GM18505 (cell line): Measurements from ENCODE around the gene PPM1F.

ENCODE experiments used
- ATAC-seq: cut with Tn5 transposase; IDR thresholded peaks from one replicate; pipeline ENCODE4 v1.9.1; 2021; ENCODE audit not compliant: unreplicated experiment
- POLR2A ChIP-seq: IDR thresholded peaks from 4 replicates; pipeline ENCODE4 v1.6.1; 2011; ENCODE audit warnings: borderline replicate concordance; ENCODE audit not compliant: insufficient read depth, insufficient read length; ENCODE audit errors: extremely low read depth

The PPM1F gene

GRCh38 chr22:21985214-21985613 is 32.6 kb upstream of the PPM1F start:
- ATAC-seq: no peak
- no peak for TF ChIP-seq POLR2A

GRCh38 chr22:21984793-21985192 is 32.1 kb upstream of the PPM1F start:
- TF ChIP-seq POLR2A: no peak
- ATAC-seq: no peak

- ATAC-seq: peak; percentile 76
- TF ChIP-seq POLR2A: peak; percentile 94
Observed at GRCh38 chr22:21982338-21982965, 29.8 kb upstream of the PPM1F start, which contains the start of gene TOP3B. Gene TOP3B, minus strand, starts transcription at chr22:21982787. Its CDS starts 7,078 bp downstream, at chr22:21975709.

- ATAC-seq: no peak
- TF ChIP-seq POLR2A: no peak
Observed at GRCh38 chr22:21981874-21982273, 29.2 kb upstream of the PPM1F start.

DNA sequence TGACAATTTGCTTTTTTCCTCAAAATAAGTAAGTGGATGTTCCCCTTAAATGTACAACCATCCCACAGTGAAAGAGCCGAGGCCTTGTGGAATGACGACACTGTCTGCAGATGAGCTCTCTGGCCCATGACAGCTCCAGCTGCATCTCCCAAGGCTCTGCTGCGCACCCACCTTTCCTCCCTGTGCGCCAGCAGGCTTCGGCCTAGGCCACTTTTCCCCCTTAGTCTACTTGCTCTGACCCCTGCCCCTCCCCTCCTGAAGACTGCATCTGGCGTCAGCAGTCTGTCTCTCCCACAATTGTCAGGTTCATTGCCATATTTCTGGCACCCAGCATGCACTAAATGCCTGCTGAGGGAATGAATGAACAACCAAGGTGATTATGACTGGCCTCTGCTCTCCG is 27.9 kb upstream of the PPM1F start:
- TF ChIP-seq POLR2A: no peak
- no peak for ATAC-seq

DNA sequence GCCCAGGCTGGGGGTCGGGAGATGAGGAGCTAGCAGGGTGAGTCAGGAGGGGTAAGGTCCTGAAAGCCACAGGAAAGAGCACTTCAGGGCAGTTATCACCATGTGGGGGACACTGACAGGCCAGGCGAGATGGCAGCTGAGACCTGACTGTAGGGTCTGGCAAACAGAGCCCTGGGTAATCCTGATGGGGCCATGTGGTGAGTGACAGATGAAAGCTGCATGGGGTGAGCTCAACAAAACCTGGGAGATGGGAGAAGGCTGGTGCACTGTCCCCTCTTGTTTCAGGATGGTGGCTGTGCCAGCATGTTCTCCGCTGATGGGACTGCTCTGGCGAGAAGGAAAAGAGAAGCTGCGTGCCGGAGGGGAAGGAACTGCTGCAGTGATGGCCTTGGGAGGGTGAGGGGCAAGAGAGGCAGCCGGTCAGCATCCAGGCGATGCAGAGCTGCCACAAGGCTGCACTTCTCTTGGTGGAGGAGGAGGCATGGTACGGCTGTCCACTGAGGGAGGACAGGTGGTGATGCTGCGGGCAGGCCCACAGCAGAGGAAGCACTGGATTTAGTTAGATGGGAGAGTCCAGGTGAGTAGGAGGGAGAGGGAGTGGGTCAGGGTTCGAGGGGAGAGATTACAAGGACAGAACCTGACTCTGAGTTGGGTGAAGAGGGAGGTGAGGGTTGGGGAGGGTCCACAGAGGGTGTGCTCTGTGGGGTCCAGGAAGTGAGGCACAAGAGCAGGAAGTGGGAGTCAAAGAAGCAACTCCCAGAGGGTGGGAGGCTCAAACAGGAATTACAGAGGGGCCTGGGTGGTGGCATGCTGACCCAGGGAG is 26.1 kb upstream of the PPM1F start:
- no peak for ATAC-seq
- TF ChIP-seq POLR2A: no peak

DNA sequence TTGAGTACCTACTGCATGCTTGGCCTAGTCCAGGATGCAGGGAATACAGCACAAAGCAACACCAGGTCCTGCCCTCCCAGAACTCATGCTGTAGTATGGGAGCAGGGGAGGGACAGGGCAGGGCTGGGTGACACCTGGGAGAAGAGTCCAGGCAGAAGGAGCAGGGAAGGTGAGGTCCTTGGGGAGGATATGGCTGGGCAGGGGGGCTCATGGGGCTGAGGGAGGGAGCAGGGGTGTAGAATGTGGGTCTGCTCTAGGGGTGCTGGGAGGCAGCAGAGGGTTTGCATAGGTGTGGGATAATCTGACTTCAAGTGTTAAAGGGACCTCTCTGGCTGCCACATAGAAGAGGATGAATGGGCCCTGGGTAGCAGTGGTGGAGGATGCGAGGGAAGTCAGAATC is 25.2 kb upstream of the PPM1F start:
- ATAC-seq: no peak
- TF ChIP-seq POLR2A: no peak

DNA sequence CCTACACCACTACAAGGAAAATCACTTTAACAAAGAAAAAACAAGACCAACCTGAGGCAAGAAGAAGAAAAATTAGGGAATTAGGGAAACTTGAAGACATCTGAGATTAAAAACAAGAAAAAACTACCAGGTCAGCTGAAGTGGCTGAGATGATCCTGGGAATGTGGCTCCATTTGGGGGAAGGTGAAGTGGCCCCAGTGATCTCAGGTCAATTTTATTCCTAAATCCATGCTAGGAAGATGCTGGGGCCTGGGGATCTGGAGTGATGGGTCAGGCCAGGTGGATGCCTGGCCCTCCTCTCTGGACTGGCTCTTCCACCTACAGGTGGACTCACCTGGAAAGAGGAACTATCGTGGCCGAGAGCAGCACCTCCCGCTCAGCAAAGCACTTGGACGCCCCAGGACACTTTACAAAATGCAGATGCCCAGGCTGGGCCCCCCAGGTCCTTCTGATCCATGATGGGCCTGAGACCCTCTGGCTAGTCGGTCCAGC is 23.3 kb upstream of the PPM1F start:
- TF ChIP-seq POLR2A: no peak
- ATAC-seq: no peak

DNA sequence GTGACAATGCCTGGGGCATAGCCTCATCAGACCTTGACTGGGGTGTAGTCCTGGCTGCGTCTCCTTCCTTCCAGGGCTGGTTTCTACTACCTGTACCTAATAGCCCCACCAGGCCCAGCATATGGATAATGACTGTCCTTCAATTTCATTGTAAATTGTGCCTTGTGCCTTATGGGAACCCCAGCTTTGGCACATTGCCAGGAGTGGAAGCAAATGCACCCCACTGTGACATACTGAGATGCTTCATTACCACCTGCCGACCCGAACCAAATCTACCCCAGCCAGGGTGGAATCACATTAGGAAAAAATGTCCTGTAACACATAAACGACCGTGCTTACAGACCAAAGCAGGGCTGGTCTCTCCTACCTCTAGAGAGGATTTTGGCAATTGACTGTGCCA is 22.6 kb upstream of the PPM1F start:
- ATAC-seq: no peak
- TF ChIP-seq POLR2A: no peak

DNA sequence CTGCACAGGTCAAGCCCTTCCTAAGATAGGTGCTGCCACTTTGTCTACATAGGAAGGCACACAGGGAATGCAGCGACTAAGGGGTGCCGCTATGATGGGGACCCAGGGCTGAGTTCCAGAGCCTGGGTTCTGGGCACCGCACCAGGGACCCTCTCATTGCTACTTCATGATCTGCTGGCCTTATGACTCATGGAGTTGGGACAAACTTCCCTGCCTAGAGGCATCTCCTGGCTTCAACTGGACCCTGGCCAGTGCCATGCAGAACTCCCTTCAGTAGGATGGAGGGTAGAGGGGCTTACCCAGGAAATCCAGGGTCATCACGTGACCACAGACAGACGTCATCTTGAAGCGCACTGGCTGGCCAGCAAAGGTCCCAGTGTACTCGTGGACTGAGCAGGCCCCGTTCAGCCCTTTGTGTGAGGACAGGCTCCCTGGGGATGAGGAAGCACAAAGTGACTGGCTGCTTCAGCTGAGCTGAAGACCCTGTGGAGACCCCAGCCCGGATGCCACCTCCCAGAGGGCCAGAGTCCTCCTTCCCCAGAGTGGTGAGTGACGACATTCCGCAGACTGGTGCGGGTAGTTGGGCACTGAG is 21.5 kb upstream of the PPM1F start:
- no peak for ATAC-seq
- no peak for TF ChIP-seq POLR2A

DNA sequence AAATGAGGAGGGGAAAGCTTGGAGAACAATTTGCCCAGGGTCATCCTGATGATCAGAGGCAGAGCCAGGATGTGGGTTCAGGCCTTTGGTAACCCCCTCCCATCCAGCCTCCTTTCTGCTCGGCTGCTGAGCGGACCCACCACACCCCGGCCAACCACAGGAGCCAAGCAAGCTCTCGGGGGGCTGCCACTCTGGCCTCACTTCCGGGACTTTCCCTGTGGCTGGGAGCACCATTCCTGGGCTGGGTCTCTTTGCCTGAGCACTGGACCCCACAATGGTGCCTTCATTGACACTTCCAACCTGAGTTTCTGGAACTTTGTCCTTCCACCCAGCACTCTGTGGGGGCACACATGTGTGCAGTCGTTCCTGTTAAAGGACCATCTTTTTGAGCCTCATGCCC is 20.2 kb upstream of the PPM1F start:
- no peak for TF ChIP-seq POLR2A
- no peak for ATAC-seq

DNA sequence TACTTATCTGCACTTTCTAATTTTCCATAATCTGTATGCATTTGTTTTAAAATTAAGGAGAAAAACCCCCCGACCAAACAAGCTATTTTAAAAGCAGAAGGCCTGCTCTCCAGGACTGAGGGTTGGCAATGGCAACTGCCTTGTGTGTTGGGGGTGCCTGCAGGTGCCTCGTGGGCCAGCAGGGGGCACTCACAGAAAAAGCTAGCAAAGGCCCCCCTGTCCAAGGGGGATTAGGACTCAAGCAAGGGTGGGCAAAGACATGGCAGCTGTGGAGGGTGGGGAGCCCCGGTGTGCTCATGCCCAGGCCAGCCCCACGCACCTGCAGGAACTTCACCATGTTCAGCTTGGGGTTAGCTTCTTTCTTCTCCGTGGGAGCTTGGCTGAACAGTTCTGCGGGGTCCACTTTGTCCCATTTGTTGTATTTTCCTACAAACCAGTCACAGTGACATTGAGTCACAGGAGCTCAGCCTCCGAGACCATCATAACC is 19.7 kb upstream of the PPM1F start:
- no peak for ATAC-seq

GRCh38 chr22:21971858-21972275 is 19.2 kb upstream of the PPM1F start:
- no peak for ATAC-seq
- no peak for TF ChIP-seq POLR2A

More for the DNA sequence above, 19.7 kb upstream of the PPM1F start:
- TF ChIP-seq POLR2A: no peak
